Measurements from ENCODE around the gene NTPCR.

- no peak for TF ChIP-seq CTCF (conservative IDR thresholded peaks at IDR 0.05)
- TF ChIP-seq EZH2 (IDR thresholded peaks at IDR 0.05; ENCODE audit: low read depth): no peak
Measured at GRCh38 chr1:232970508-232970907, 20.1 kb downstream of the NTPCR start.

All from PC-9 (cell line).